Measurements from ENCODE around the gene THAP5. TPM values are rescaled to one million over a fixed set of nuclear protein-coding genes. Genes with fewer than 3 reads are reported as not detected.

The THAP5 gene
- total and polyA plus RNA-seq, 4 donors, result 11.3 to 29.9 (median 15.5) TPM

GRCh38 chr7:108537229-108537628 lies 32.3 kb downstream of the THAP5 start:
- no peak for DNase-seq (ENCODE audit: low spot score)
- Histone ChIP-seq H3K27me3 (ENCODE audit: control insufficient read depth in 4 of 4, insufficient read depth in 4 of 4, low read length in 3 of 4) (no peaks in the 10 kb centered on the region), H3K4me3 (ENCODE audit: low read depth in 1 of 3, low read length in 3 of 3) (no peak overlapping the region), H3K9ac (ENCODE audit: low read depth in 1 of 2, low read length in 2 of 2) (no peak overlapping the region), H3K36me3 (ENCODE audit: control insufficient read depth in 4 of 4, insufficient read depth in 3 of 4, low read depth in 1 of 4, low read length in 3 of 4) (no peaks in the 10 kb centered on the region), H3K27ac (ENCODE audit: low read depth in 1 of 2, low read length in 2 of 2) (no peak overlapping the region), H3K4me1 (ENCODE audit: control insufficient read depth in 4 of 4, insufficient read depth in 4 of 4, low read length in 3 of 4) (peaks cover 0 to 5% (median 0%) of the 10 kb centered on the region in 4 donors), H3K9me3 (ENCODE audit: control insufficient read depth in 4 of 4, low read length in 3 of 4) (no peaks in the 10 kb centered on the region)
- no peak for TF ChIP-seq JUND (IDR thresholded peaks at IDR 0.05)
- no peak for TF ChIP-seq HNF4G (IDR thresholded peaks at IDR 0.05)
- TF ChIP-seq ZBTB33 (IDR thresholded peaks at IDR 0.05), result no peak
- TF ChIP-seq CTCF (IDR thresholded peaks at IDR 0.05; ENCODE audit: low read depth, low read length, missing input control), result no peak
- TF ChIP-seq FOXA2 (IDR thresholded peaks at IDR 0.05), result no peak
- no peak for TF ChIP-seq RXRA (IDR thresholded peaks at IDR 0.05)
- TF ChIP-seq NR2F2 (IDR thresholded peaks at IDR 0.05), result no peak
- TF ChIP-seq FOXA1 (IDR thresholded peaks at IDR 0.05), result no peak
- no peak for TF ChIP-seq REST (IDR thresholded peaks at IDR 0.05)
- TF ChIP-seq GABPA (IDR thresholded peaks at IDR 0.05 in 1 of 2, conservative IDR thresholded peaks at IDR 0.05 in 1 of 2), result no peak
- TF ChIP-seq EGR1 (IDR thresholded peaks at IDR 0.05; ENCODE audit: low read depth in 2 of 2), result no peak
- TF ChIP-seq MAX (IDR thresholded peaks at IDR 0.05), result no peak
- TF ChIP-seq YY1 (IDR thresholded peaks at IDR 0.05), result no peak
- TF ChIP-seq ATF3 (IDR thresholded peaks at IDR 0.05), result no peak
- TF ChIP-seq TAF1 (conservative IDR thresholded peaks at IDR 0.05), result no peak
- TF ChIP-seq SP1 (IDR thresholded peaks at IDR 0.05), result no peak
- 94% methylated on average over 2 of the region's 2 CpGs for WGBS

GRCh38 chr7:108535744-108536143 lies 33.8 kb downstream of the THAP5 start:
- Histone ChIP-seq H3K9me3 (ENCODE audit: control insufficient read depth in 4 of 4, low read length in 3 of 4) (no peaks in the 10 kb centered on the region), H3K27ac (ENCODE audit: low read depth in 1 of 2, low read length in 2 of 2) (no peak overlapping the region), H3K36me3 (ENCODE audit: control insufficient read depth in 4 of 4, insufficient read depth in 3 of 4, low read depth in 1 of 4, low read length in 3 of 4) (no peaks in the 10 kb centered on the region), H3K9ac (ENCODE audit: low read depth in 1 of 2, low read length in 2 of 2) (no peak overlapping the region), H3K4me1 (ENCODE audit: control insufficient read depth in 4 of 4, insufficient read depth in 4 of 4, low read length in 3 of 4) (peaks cover 0 to 5% (median 0%) of the 10 kb centered on the region in 4 donors), H3K4me3 (ENCODE audit: low read depth in 1 of 3, low read length in 3 of 3) (no peak overlapping the region), H3K27me3 (ENCODE audit: control insufficient read depth in 4 of 4, insufficient read depth in 4 of 4, low read length in 3 of 4) (no peaks in the 10 kb centered on the region)
- no peak for TF ChIP-seq MAX (IDR thresholded peaks at IDR 0.05)
- no peak for TF ChIP-seq SP1 (IDR thresholded peaks at IDR 0.05)
- no peak for TF ChIP-seq FOXA1 (IDR thresholded peaks at IDR 0.05)
- TF ChIP-seq ATF3 (IDR thresholded peaks at IDR 0.05), result no peak
- TF ChIP-seq ZBTB33 (IDR thresholded peaks at IDR 0.05), result no peak
- TF ChIP-seq TAF1 (conservative IDR thresholded peaks at IDR 0.05), result no peak
- no peak for DNase-seq (ENCODE audit: low spot score)
- 62% methylated on average over 1 of the region's 1 CpG for WGBS
